Loucy (cell line): ENCODE measurements around the gene SERAC1.
"Not testable (repeated sequence)": the region's sequence is repeated elsewhere in the genome, so short reads cannot be mapped to it uniquely, and the experiment has no call there.

ENCODE experiments used
- H2AFZ ChIP-seq: fragments of 200-600 bp; sonication (generic); 2 replicates; pipeline ENCODE4 v1.6.0; 2016; ENCODE audit warnings: antibody characterized with exemption, mild to moderate bottlenecking, low read length, moderate library complexity
- H3F3A ChIP-seq: fragments of 200-600 bp; 2 replicates; pipeline ENCODE4 v1.6.0; 2016; ENCODE audit warnings: antibody characterized with exemption, low read depth, mild to moderate bottlenecking
- H3K27me3 ChIP-seq: fragments of 200-600 bp; sonication (generic); 2 replicates; pipeline ENCODE4 v1.6.1; 2014; ENCODE audit warnings: low read length, mild to moderate bottlenecking; ENCODE audit not compliant: insufficient read depth, poor library complexity, severe bottlenecking
- H3K36me3 ChIP-seq: fragments of 200-600 bp; sonication (generic); 2 replicates; pipeline ENCODE4 v1.6.1; 2016; ENCODE audit warnings: low read length; ENCODE audit not compliant: insufficient read depth
- H3K4me1 ChIP-seq: fragments of 200-600 bp; sonication (generic); 2 replicates; pipeline ENCODE4 v1.5.1; 2014; ENCODE audit warnings: low read length, mild to moderate bottlenecking; ENCODE audit not compliant: insufficient read depth, poor library complexity, severe bottlenecking
- H3K4me2 ChIP-seq: fragments of 200-600 bp; sonication (generic); 2 replicates; pipeline ENCODE4 v1.6.0; 2014; ENCODE audit warnings: antibody characterized with exemption, low read length, low read depth, mild to moderate bottlenecking; ENCODE audit not compliant: poor library complexity, severe bottlenecking
- H3K4me3 ChIP-seq: fragments of 200-600 bp; sonication (generic); 2 replicates; pipeline ENCODE4 v1.5.1; 2014; ENCODE audit warnings: low read length, mild to moderate bottlenecking, mixed read lengths; ENCODE audit not compliant: poor library complexity, severe bottlenecking
- H3K79me2 ChIP-seq: fragments of 200-600 bp; sonication (generic); 2 replicates; pipeline ENCODE4 v1.6.1; 2014; ENCODE audit warnings: low read length; ENCODE audit not compliant: insufficient read depth
- H3K9ac ChIP-seq: fragments of 200-600 bp; sonication (generic); 2 replicates; pipeline ENCODE4 v1.6.0; 2014; ENCODE audit warnings: mild to moderate bottlenecking, low read depth, low read length, moderate library complexity; ENCODE audit not compliant: poor library complexity, severe bottlenecking
- H3K9me2 ChIP-seq: fragments of 200-600 bp; sonication (generic); replicated peaks from 2 replicates; pipeline ENCODE4 v1.6.1; 2016; ENCODE audit warnings: low read depth, low read length, mixed read lengths
- H3K9me3 ChIP-seq: fragments of 200-600 bp; sonication (generic); 2 replicates; pipeline ENCODE4 v1.6.1; 2014; ENCODE audit warnings: mild to moderate bottlenecking, antibody characterized with exemption, low read length, low read depth; ENCODE audit not compliant: insufficient read depth
- H4K20me1 ChIP-seq: fragments of 200-600 bp; sonication (generic); 2 replicates; pipeline ENCODE4 v1.6.0; 2014; ENCODE audit warnings: antibody characterized with exemption, low read length, mild to moderate bottlenecking; ENCODE audit not compliant: insufficient read depth, poor library complexity, severe bottlenecking
- CTCF ChIP-seq: fragments of 200-600 bp; sonication (generic); conservative IDR thresholded peaks from 2 replicates; pipeline ENCODE4 v1.5.1; 2014; ENCODE audit warnings: mild to moderate bottlenecking, antibody characterized with exemption, low read length
- EZH2phosphoT487 ChIP-seq: fragments of 200-600 bp; IDR thresholded peaks from 2 replicates; pipeline ENCODE4 v1.6.1; 2018; ENCODE audit warnings: antibody characterized with exemption, mild to moderate bottlenecking, moderate library complexity, borderline replicate concordance

The SERAC1 gene

GRCh38 chr6:158168040-158168289 lies at the start of gene SERAC1:
SERAC1 (minus strand) TSS chr6:158168262; CDS start chr6:158158363, 9,899 bp downstream.
- Histone ChIP-seq H3K9me2 (no peaks in the 10 kb centered on the region), H4K20me1 (no peaks in the 10 kb centered on the region), H3K4me1 (peaks cover 28% of the 10 kb centered on the region), H3K9ac (peak within 1 kb of the TSS; percentile 80), H3K36me3 (no peaks in the 10 kb centered on the region), H3F3A (no peaks in the 10 kb centered on the region; the same call in 1 of the 2 replicates), H3K79me2 (peaks cover 26% of the 10 kb centered on the region), H3K27me3 (no peaks in the 10 kb centered on the region), H3K9me3 (no peaks in the 10 kb centered on the region), H2AFZ (peak within 1 kb of the TSS; percentile 94), H3K4me2 (peak within 1 kb of the TSS; percentile 91), H3K4me3 (peak within 1 kb of the TSS; percentile 86)
- TF ChIP-seq CTCF: no peak
- no peak for TF ChIP-seq EZH2phosphoT487

GRCh38 chr6:158213925-158214674 lies 46.0 kb upstream of the SERAC1 start:
- Histone ChIP-seq H3F3A (no peaks in the 10 kb centered on the region), H3K79me2 (no peaks in the 10 kb centered on the region), H3K27me3 (no peaks in the 10 kb centered on the region), H4K20me1 (no peaks in the 10 kb centered on the region), H3K9me2 (no peaks in the 10 kb centered on the region), H3K4me2 (no peak overlapping the region), H3K9me3 (no peaks in the 10 kb centered on the region), H3K9ac (no peak overlapping the region), H3K36me3 (no peaks in the 10 kb centered on the region), H3K4me3 (no peak overlapping the region), H3K4me1 (no peaks in the 10 kb centered on the region), H2AFZ (no peak overlapping the region)
- TF ChIP-seq CTCF (peak; percentile 86), EZH2phosphoT487 (no peak)

GRCh38 chr6:158211273-158212055 lies 43.4 kb upstream of the SERAC1 start:
- Histone ChIP-seq H3K9ac (no peak overlapping the region), H3K4me1 (no peaks in the 10 kb centered on the region), H2AFZ (no peak overlapping the region), H3K4me3 (no peak overlapping the region), H3F3A (no peaks in the 10 kb centered on the region), H3K79me2 (no peaks in the 10 kb centered on the region), H4K20me1 (no peaks in the 10 kb centered on the region), H3K4me2 (no peak overlapping the region), H3K36me3 (no peaks in the 10 kb centered on the region), H3K27me3 (no peaks in the 10 kb centered on the region), H3K9me3 (no peaks in the 10 kb centered on the region), H3K9me2 (no peaks in the 10 kb centered on the region)
- TF ChIP-seq CTCF: no peak
- TF ChIP-seq EZH2phosphoT487: no peak

- H4K20me1 ChIP-seq, H3F3A ChIP-seq: not testable (repeated sequence)
Measured at GRCh38 chr6:158209582-158210333, 41.7 kb upstream of the SERAC1 start.

More at GRCh38 chr6:158209582-158210333, 41.7 kb upstream of the SERAC1 start:
- not testable (repeated sequence) for H3K9ac ChIP-seq, H3K4me3 ChIP-seq, H3K36me3 ChIP-seq, H3K27me3 ChIP-seq, H3K9me3 ChIP-seq, H3K79me2 ChIP-seq, H3K4me2 ChIP-seq, H3K4me1 ChIP-seq, H2AFZ ChIP-seq, H3K9me2 ChIP-seq
